Activated CD4-positive, CD25-positive, alpha-beta regulatory T cell (primary cell): ENCODE data around the gene OSCAR.
A peak's percentile ranks its signal among the peaks of the same experiment; 100 is the strongest.
"Not testable (repeated sequence)": the region's sequence is repeated elsewhere in the genome, so short reads cannot be mapped to it uniquely, and the experiment has no call there.

Experiments used
- DNase-seq, 4 experiments: peaks; one replicate each; lab custom pipeline; 2025; lab: John Stamatoyannopoulos, UW

The OSCAR gene

GRCh38 chr19:54125713-54126112, 25.1 kb upstream of the OSCAR start:
- DNase-seq: no peak

- DNase-seq: no peak
Measured at GRCh38 chr19:54124393-54124792, 23.8 kb upstream of the OSCAR start.

DNA sequence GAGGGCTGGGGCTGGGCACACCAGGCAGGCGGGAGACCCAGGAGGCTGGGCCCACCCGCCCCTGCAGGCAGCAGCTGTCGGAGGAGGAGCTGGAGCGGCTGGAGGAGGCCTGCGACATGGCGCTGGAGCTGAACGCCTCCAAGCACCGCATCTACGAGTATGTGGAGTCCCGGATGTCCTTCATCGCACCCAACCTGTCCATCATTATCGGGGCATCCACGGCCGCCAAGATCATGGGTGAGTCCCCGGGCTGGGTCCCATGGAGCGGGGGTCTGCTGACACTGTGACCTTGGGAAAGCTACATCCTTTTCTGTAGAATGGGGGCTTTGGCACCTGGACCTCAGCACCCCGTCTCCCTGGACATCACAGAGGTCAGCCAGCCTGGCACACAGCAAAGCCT, 23.1 kb upstream of the OSCAR start:
- no peak for DNase-seq

GRCh38 chr19:54121259-54121658, 20.7 kb upstream of the OSCAR start:
- DNase-seq: no peak

DNA sequence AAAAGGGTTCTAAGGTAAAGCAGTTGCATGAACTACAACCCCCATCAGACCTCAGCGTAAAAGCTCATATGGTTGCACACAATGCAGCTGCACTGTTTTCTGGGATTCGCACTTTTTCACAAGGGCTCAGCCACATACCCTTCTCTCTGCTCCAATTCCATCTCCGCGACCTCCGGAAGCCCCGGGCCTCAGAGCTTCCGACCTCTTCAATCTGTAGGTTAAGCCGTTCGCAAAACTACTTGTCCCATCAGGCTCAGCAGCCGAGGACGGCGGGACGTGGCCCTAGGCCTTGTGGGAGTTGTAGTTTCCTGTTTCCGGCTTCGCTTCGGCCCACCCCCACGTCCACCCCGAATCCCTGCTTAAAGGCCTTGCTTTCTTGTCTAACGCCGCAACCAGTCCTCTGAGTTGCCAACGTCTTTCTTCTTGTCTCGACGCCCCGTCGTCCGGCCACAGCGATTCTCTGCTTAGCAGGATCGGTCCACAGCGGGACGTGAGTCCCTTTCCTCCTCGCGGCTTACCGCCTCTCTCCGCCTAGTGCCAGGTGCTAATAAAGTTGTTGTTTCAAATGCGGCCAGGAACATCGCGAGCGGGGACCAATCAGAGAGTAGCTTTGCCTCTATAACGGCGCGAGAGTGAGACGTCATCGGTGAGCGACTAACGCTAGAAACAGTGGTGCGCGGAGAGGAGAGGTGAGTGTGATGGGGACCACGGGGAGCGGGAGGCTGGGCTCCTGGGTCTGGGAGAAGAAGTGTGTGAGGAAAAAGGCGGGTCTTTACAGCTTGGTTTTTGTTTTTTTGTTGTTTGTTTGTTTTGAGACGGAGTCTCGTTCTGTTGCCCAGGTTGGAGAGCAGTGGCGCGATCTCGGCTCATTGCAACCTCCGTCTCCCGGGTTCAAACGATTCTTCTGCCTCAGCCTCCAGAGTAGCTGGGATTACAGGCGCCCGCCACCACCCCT, 14.8 kb upstream of the OSCAR start, which contains the start of the genes PRPF31 and TFPT:
PRPF31 (plus strand) TSS at position 646 of the 955 bp plus-strand sequence. CDS start 2,525 bp downstream, outside the sequence.
TFPT (minus strand) TSS at position 549 of the 955 bp plus-strand sequence; CDS start at position 161, 388 bp downstream.
- DNase-seq: peak; percentile 86 to 95 (median 88)

- DNase-seq: no peak
Measured at GRCh38 chr19:54114340-54115108, 13.9 kb upstream of the OSCAR start.

DNA sequence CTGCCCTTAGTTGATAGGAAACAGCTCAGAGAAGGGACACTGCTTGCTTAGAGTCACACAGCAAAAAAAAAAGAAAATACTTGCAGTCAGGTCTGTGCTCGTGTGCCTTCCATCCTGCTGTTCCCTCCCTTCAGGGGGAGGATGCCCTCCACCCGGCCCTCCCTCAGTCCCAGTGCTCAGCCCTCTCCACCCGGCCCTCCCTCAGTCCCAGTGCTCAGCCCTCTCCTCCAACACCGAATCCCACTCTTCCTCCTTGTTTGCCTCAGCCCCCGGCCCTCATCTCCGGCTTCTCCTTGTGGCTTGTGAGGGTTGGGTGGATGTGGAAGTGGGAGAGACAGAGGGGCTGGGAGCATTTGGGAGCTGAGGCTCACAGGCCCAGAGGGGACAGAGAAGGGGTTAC, 9.0 kb upstream of the OSCAR start:
- DNase-seq: no peak

- no peak for DNase-seq
Measured at GRCh38 chr19:54108496-54108895, 7.9 kb upstream of the OSCAR start.

DNA sequence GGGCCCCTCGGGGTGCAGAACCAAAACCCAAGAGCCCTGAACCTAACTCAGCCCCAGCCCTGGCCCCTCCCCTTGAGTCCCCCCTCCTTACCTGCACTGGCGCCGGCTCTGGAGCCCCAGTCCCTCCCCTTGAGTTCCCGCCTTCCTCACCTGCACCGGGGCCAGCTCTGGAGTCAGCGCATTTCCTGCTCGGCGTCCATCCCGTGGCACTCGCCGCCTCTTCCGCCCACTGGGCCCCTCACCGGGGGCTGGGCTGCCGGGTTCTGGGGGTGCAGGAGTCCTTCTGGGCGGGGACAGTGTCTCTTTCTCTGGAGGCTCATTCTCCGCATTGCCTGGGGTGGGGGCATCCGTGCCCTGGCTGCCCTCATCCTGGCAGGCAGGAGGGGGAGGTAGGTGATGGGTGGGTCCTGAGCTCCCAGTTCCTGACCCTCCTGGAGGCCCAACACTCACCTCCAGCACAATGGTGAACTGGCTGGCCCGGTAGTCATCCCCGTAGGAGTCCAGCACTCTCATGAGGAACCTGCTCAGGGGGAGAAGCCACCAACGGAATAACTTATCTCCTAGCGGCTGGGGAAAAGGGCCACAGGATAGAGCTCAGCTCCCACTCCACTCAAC, 7.4 kb upstream of the OSCAR start:
- no peak for DNase-seq

DNA sequence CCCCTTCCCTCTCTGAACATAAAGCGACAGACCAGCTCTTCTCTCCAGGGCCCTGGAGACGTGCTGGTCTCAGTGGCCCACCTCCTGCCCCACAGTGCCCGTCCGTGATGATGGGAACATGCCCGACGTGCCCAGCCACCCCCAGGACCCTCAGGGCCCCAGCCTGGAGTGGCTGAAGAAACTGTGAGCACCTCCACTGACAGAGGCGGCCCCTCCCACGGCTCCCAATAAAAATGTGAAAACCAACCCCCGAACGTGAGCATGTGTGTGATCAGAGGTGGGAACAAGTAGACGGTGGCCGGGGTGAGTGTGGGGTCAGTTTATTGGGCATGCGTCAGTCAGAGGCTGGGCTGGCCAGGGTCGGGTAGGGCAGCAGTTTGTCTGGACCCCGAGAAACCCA, 6.1 kb upstream of the OSCAR start:
- no peak for DNase-seq

DNA sequence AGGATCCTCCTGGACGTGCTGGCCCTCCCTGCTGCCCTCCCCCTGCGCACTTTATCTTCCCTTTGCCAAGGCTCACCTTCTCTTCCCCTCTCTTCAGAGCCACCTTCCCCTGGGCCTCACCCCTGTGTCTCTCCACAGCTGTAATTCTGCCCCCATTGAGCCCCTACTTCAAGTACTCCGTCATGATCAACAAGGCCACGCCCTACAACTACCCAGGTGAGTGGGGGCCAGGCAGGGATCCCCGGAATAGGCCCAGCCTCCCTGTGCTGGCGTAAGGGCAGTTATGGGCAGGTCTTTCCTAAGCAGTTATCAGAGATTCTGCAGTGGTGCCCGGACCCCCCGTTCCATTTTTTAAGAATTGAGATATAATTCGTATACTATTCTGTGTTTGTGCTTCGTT, 5.2 kb upstream of the OSCAR start:
- DNase-seq: no peak

DNA sequence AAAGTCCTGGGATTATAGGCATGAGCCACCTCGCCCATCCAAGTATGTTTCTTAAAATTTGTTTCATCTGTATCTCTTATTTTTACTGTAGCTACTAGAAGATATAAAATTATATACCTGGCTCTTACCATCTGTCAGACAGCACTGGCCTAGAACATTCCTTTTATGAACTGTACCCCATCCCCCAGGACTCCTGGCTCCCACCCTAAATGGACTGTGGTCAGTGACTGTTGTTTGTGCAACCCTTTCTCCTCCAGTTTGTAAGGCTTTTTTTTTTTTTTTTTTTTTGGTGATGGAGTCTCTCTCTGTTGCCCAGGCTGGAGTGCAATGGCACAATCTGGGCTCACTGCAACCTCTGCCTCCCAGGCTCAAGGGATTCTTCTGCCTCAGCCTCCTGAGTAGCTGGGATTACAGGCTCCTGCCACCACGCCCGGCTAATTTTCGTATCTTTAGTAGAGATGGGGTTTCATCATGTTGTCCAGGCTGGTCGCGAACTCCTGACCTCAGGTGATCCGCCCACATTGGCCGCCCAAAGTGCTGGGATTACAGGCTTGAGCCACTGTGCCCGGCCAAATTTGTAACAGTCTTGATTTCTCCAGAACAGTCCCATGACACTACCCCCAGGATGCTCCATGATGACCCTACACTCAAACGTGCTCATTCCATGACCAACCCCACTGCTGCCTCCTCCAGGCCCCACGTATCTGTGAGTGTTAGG, 4.6 kb upstream of the OSCAR start:
- no peak for DNase-seq

DNA sequence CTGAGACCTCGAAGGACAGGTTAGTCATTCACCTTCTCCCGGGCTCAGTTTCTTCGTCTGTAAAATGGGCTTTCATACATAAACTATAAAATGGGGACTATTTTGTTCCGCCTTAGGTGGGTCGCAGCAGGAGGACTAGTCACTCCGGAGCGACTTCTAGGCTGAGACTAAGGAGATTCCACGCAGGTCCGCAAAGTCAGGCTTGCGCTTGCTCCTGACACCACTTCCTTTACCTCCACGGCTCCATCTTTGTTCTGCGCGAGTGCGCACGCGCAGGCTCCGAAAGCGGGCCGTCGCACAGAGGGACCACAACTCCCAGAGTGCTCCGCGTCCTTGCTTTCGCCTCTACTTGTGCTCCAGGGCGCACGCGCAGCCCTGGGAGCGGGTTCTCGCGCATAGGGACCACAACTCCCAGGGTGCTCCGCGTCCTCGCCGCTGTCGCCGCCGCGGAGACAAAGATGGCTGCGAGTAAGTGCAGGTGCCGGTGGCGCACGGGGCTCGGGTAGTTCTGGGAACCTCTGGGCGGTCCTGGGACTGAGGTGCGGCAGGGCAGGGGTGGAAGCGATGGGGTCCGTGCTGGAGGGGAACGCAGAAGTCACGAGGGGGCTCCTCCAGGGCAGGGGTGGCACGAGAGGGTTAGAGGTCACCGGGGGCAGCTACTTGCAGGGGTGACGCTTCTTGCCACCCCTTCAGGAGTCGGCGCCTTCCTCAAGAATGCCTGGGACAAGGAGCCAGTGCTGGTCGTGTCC, 2.0 kb upstream of the OSCAR start, which contains the start of gene NDUFA3:
NDUFA3 (plus strand) TSS at position 435 of the 749 bp plus-strand sequence; CDS start at position 459, 24 bp downstream.
- peak; percentile 88 to 97 (median 94) for DNase-seq

DNA sequence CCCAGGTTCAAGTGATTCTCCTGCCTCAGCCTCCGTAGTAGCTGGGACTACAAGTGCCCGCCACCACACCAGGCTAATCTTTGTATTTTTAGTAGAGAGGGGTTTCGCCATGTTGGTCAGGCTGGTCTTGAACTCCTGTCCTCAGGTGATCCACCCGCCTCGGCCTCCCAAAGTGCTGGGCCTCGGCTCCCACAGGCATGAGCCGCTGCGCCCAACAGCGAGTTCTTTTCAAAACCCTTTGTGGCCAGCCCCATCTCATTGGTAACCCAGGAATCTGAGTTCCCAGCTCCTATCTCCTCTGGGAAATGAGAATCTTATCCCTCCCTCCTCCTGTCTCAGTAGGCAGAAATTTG, 724 bp downstream of the OSCAR start:
- not testable (repeated sequence) for DNase-seq

DNA sequence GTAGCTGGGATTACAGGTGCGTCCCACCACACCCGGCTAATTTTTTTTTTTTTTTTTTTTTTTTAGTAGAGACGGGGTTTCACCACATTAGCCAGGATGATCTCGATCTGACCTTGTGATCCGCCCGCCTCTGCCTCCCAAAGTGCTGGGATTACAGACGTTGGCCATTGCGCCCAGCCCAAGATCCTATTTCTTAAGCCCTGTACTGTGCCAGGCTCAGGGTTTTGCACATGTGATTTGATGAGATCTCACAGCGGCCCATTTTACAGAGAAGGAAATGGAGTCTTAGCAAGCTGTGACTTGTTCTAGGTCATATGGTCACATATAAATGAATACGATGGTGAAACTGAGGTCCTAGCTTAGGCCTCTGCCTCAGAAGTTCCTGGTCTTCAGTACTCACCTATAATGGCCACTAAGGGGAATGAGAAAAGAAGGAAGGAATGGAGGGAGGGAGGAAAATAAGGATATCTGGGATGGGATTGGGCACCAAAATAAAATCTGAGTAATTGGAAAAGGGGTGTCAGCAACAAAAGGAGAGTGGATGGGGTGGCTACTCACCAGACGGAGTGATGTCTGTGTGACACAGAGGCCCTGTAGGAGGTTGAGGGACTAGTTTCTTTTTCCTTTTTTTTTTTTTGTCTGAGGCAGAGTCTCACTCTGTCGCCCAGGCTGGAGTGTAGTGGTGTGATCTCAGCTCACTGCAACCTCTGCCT, 1.3 kb downstream of the OSCAR start:
- no peak for DNase-seq

DNA sequence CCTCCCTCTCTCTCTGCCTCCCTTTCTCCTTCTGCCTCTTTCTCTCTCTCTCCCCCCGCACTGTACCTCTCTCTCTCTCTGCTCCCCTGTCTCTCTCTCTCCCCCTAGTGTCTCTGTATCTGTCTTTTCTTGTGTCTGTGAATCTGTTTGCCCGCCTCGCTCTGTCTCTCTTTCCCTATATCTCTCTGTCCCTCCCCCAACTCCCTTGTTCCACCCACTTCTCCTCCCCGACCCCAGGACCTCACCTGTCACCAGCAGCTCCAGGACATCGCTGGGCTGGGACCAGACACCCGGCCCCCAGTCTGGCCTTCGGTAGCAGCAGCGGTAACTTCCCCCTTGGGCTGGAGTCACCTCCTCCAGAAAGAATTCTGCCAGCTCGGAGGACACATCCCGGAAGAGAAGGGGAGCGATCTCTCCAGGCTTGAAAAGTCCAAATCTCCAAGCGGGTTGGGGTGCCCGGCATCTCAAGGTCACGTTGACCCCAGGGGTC, 3.9 kb downstream of the OSCAR start:
- DNase-seq: no peak

GRCh38 chr19:54095859-54096616, 4.6 kb downstream of the OSCAR start:
- peak in 2 of 4 experiments; percentile 22 to 44 for DNase-seq

- no peak for DNase-seq
Measured at GRCh38 chr19:54095136-54095858, 5.3 kb downstream of the OSCAR start.
